A549 treated with Mapracorat at 1 μM for 4 hours (cell line): ENCODE data around the gene MON2. TPM values are rescaled to one million over a fixed set of nuclear protein-coding genes. Genes with fewer than 3 reads are reported as not detected.

Source experiments
- total RNA-seq: library from RNA; stranded (reverse); fragments of 200-300 nt; extraction: Qiagen RNA extraction; gene quantifications from 5 replicates; pipeline ENCODE4 v1.2.3, GENCODE V29; 2022

Gene MON2
- total RNA-seq = 11.7 to 15.4 TPM (median 14.0 TPM) in 5 replicates

GRCh38 chr12:62466594-62467491 lies at the start of gene MON2:
Gene MON2, plus strand, starts transcription at chr12:62466826. Its CDS starts 382 bp downstream, at chr12:62467208.

Other genes starting within 250 kb of the MON2 start
- gene USP15, start 206.4 kb upstream of the MON2 start, total RNA-seq = 29.3 to 37.1 TPM (median 31.3 TPM) in 5 replicates